BJ (cell line): ENCODE data around the gene SLC1A3. TPM values are rescaled to one million over a fixed set of nuclear protein-coding genes. Genes with fewer than 3 reads are reported as not detected.

ENCODE experiments used
- polyA plus RNA-seq: library from polyadenylated mRNA; depleted of rRNA; stranded (reverse); fragments of >200 nt; gene quantifications from 2 replicates; pipeline ENCODE4 v1.2.3, GENCODE V29; 2011
- small RNA-seq: library from RNA; depleted of rRNA; stranded (forward); fragments of <200 nt; gene quantifications from one replicate; pipeline ENCODE3, GENCODE V24; 2012; ENCODE audit warnings: low replicate concordance, low read depth; ENCODE audit not compliant: insufficient read length

SLC1A3 gene
- polyA plus RNA-seq, 1 experiment, result 0.54 TPM

Small RNAs within 50 kb of the gene (small RNA-seq; reads per million reads assigned to genes)
- gene AC010631.1, result not detected
